Activated CD8-positive, alpha-beta memory T cell treated with anti-CD3 and anti-CD28 coated beads, Interleukin-2, amount 50 U/mL, for 1 hour (primary cell): ENCODE results near the gene PTGFR.

Experiments
- DNase-seq: peaks from one replicate; pipeline ENCODE4 v3.0.0-alpha.2; 2020; ENCODE audit errors: extremely low read depth

Gene PTGFR

DNA sequence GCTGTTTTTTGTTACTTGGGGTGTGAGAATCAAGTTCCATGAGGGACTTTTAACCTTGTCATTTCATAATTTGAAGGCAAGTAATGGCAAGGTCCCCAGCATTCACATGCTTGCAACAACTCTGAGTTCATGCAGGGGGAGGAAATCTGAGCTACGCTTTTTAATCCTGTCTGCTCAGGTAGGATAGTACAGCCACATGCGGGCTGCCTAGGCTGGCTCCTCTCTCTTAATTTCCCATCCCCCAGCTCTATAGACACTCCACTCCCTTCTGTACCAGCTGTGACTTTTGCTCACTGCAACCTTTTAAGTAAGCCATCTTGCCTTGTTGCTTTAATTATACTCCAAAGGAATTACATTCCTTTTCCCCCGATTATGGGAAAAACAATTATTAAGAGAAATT is 30.1 kb downstream of the PTGFR start:
- DNase-seq = no peak

DNA sequence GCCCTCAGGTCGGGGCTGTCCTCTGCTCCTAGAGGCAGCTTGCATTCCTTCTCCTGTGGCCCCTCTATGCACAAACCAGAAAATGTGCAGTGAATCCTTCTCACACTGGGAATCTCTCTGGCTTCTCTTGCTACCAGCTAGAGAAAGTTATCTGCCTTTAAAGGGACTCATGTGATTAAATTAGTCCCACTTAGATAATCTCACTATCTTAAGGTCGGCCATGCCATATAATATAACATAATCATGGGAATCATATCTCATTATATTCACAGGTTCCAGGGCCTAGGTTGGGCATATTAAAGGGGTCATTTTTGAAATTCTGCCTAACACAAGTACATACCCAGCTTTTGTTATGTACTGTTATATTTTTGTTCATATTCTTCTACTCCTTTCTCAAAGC is 31.4 kb downstream of the PTGFR start:
- DNase-seq = no peak

DNA sequence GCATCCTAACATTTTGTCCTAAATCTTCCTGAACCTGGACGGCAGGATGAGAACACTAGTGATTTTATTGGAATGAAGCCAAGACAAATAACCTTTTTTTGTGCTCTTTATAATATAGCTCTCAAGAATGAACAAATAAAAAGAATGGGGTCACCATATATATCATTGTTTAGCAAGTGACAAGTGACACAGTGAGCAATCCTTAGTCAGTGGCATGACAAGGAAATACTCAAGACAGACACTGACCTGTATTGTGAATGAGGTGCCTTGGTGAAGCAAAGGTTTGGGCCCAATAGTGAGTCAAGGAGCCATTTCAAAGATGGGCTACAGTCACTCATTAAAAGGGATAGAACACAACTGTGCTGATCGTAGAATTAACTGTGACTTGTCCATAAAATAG is 35.7 kb downstream of the PTGFR start:
- DNase-seq = no peak

DNA sequence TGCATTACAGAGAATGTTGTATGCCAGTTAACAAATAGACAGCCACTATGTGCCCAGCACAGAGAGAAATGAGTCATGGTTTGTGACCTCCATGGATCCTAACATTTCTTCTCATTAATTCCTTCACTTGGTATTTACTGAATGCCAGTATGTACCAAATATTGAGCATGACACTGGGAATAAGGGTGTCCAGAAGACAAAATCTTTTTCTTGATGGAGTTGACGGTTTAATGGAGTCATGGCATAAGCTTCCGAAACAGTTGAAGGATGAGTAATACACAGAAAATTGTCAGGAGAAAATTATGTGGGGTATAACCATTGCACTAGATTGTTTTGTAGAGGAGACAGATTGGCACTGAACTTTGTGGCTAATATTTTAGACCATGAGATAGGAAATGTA is 36.9 kb downstream of the PTGFR start:
- no peak for DNase-seq

DNA sequence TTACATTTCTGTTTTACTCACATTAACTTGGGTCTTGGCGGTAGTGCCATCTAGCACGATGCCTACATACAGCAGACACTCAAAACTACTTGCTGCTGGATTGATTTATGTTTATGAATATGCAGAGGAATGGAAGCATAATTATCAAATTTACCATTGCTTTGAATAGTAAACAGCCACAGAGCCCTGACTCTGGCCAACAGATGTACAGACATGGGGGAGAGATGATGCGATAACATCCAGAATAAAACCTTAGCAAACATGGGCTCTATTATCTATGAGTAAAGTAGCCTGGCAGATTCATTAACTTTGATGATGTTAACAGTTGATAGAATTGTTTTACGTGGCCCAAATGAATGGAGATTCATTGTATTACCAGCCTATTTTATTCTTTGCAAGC is 42.8 kb downstream of the PTGFR start:
- no peak for DNase-seq

DNA sequence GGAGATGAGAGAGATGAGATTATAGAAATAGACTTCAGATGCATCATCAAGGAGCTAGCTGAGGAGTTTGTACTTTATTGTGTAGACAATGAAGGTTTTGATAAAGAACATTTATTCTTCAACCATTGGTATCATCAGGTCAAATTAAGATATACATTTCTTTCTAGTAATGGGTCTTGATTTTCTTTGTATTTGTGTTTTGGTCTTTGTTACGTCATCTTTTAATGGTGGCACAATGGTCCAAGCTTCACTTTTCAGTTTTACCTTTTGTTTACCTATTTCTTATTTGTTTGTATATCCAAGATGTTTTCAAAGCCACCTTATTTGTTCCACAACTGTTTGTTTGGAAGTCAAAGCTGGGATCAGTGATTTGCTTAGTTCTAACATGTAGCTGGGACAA is 44.5 kb downstream of the PTGFR start:
- no peak for DNase-seq

DNA sequence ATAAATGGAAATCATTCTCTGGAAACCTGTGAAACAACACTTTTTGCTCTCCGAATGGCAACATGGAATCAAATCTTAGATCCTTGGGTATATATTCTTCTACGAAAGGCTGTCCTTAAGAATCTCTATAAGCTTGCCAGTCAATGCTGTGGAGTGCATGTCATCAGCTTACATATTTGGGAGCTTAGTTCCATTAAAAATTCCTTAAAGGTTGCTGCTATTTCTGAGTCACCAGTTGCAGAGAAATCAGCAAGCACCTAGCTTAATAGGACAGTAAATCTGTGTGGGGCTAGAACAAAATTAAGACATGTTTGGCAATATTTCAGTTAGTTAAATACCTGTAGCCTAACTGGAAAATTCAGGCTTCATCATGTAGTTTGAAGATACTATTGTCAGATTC is 45.7 kb downstream of the PTGFR start:
- no peak for DNase-seq

DNA sequence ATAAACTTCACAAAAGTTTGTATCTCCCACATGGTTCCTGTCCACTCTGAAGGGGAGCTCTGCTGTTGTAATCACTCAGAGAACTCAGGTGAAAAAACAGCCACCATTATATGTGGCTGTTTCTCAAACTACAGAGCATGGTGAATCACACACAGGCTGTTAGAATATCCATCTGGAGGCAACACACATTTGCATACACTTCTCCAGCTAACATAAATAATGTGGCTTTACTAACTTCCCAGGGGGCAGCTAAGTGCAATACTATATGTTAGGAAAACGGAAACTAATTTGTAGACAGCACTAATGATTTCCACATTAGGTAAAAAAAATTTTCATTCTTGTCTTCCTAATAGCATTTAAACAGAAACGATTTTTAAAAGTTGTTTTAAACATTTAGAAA is 49.3 kb downstream of the PTGFR start:
- DNase-seq = no peak

DNA sequence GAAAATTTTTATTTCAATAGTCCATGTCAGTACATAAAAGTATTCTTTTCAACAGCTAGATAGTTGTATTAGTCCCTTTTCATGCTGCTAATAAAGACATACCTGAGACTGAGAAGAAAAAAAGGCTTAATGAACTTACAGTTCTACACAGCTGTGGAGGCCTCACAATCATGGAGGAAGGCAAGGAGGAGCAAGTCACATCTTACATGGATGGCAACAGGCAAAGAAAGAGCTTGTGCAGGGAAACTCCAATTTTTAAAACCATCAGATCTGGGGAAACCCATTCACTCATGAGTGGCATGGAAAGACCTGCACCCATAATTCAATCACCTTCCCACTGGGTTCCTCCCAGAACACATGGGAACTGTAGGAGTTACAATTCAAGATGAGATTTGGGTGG is 50.7 kb downstream of the PTGFR start:
- DNase-seq = no peak

DNA sequence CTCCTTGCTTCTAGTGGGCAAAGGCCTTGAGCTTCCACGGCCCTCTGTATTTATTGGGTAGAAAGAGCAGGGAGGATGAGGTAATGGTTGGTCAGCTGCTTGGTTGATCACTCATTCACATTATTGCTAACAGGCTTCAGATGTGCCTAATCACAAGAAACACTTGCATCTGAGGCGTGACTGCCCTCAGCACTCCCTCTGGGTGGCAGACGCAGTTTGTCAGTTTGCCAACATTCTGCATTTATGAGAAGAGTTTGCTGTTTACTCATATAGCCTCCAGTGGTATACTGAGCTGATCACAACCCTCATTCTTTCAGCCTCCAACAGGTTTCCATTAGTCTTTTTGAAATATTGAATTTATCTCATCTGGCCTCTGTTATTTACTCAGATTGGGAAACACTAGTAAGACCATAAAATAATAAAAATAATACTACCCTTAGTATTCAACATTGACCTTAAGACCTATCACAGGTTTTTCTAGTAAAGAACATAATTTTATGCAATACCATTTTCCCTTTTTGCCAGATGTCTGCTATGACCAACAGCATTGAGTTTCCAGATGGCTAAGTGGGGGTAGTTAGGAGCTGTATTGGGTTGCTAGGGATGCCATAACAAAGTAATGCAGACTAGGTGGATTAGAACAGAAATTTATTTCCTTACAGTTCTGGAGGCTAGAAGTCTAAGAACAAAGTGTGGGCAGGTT is 53.3 kb downstream of the PTGFR start:
- no peak for DNase-seq

DNA sequence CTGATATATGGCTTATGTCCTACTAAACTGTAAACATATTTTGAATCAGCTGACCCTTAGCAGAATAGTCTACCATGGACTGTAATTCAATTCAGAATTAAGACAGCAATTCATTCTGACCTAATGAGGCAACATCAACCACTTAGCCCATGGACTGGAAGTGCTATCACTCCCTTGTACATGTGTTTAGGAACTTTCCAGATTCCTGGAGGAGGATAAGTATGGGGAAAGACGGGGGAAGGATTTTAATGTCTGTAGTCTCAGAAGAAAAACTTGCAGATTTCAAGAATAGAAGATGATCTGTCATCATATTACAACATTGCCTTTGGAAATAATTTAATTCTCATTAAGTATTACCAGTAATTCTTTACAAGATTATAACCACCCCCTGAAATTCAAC is 56.3 kb downstream of the PTGFR start:
- no peak for DNase-seq

DNA sequence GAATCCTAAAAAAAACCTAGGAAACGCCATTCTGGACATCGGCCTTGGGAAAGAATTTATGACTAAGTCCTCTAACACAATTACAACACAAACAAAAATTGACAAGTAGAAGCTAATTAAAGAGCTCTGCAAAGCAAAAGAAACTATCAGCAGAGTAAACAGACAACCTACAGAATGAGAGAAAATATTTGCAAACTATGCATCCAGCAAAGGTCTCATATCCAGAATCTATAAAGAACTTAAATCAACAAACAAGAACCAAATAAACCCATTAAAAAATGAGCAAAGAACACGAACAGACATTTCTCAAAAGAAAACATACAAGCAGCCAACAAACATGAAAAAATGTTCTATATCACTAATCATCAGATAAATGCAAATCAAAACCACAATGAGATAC is 58.6 kb downstream of the PTGFR start:
- no peak for DNase-seq

DNA sequence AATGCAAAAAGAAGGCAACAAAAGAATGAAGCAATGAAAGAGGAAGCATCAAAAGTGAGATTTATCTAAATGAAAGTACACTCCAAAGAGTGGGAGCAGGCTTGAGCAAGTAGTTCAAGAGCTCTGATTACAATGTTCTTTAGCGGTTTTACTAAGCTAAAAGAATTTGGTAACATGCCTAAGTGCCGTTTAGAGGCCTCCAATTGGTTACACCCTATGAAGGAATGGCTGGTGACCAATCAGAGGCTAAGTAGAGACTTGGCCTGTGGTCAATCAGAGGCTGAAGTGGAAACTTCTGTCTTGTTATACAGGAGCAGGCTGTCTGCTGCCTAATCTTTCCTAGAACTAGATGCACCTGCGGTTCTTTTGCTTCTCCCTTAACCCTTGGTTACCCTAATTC is 59.1 kb downstream of the PTGFR start:
- DNase-seq = no peak

DNA sequence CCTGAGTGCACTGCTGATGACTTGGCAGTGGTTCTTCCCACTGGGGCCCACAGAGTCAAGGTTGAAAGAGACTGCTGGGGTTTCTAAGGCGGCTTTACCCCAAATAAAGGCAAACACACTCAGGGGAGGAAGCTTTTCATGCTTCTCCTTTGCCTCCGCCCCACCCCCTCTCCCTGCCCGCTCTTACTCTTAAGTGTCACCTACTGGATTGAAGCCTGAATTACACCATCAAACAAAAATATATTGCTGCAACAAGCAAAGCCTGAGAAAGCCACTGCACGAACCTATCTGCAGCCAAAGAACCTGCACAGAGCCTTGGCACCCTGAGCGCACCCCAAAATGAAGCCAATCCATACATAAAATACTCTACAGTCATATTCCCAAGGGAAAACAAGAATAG is 63.1 kb downstream of the PTGFR start:
- no peak for DNase-seq

DNA sequence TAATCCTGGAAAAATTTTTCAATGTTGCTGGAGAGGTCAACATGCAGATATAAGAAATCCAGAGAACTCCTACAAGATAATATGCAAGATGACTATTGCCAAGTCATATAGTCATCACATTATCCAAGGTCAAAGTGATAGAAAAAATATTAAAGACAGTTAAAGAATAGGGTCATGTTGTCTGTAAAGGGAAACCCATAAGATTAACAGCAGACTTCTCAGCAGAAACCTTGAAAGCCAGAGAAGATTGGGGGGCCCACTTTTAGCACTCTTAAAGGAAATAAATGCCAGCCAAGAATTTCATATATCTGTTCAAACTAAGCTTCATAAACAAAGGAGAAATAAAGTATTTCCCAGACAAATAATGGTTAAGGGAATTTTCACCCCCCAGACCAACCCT is 64.1 kb downstream of the PTGFR start:
- DNase-seq = no peak

DNA sequence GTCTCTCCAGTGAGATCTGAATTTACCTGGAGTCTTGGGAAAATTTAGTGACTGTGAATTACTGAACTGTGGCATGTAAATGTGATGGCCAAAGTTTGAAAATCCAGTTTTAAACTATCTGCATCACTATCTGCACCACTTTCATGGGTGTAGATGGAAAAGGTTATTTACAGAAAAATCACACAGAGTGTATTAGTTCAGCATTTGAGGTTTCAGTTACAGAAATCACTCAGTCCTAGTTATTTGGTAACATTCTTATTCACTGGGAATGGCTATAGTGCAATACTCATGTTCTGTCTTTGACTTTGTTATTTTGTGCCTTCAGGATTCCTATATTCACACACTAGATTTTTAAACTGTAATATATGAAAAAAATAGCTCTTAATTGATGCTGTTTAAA is 68.9 kb downstream of the PTGFR start:
- no peak for DNase-seq

DNA sequence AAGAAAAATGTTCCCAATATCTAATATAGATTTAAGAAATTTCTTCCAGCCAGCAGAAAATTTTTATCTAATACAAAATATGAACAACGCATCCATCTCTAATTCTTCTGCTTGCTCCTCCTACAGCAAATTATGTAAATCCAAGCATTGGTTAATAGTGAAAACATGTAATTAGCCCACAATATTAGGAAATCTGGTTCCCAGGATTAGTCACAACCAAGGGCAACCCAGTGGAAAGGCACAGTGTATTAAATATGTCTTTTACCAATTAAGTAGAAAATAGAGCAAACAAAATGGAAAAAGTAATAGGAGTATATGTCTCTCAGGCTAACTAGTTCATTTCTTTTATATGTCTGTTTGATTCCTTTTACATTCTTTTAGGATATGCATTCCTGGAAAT is 70.0 kb downstream of the PTGFR start:
- no peak for DNase-seq

DNA sequence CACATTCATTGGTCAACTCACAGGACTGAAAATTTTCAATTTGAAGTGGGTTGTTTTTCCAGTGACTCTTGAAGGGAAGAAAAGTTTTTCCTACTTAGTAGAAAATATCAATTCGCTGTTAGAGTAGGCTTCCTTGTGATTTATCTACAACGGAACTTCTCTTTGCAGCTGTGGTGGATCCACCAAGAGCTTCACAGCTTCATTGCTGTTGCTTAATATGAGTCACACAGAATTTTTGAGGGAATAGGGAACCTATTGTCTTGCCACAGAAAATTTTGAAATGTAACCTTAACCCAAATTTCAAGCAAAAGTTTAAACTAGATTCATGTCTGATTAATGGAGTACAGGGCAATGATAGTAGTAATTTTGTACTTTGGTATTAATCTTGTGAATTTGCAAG is 71.1 kb downstream of the PTGFR start:
- no peak for DNase-seq

DNA sequence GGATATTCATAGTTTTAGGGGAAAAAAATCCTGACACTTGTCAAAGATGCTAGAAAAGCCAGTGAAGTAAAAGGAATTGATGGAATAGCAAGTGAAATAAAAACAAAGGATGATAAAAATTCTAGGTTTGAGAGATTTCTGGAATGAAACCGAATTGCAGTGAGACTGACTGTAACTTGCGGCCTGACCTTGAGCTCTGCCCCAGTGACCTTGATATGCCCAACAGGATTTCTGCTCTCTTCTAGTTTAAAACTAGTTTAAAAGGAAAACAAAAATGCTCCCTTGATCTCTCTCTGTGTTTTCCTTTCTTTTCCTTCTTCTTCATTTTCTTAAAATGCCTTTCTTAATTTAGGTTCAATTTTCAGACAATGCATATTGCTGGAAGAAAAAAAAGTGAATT is 74.6 kb downstream of the PTGFR start:
- no peak for DNase-seq

DNA sequence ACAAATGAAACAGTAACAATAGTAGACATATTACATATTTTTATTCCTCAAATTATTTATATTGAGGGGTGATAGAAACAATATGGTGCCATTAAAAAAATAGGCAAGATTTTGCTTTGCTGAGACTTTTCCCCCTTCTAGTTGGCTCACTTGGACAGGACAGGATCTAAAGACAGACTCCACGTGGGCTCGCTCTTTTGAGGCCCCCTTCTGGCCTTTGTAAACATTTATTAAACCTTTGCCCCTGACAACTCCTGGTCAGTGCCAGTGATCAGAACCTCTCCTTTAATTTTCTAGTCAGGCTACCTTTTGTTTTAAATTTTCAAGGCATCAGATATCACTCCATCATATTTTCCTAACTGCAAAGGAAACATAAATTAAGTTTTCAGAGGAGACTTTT is 79.8 kb downstream of the PTGFR start:
- DNase-seq = no peak

DNA sequence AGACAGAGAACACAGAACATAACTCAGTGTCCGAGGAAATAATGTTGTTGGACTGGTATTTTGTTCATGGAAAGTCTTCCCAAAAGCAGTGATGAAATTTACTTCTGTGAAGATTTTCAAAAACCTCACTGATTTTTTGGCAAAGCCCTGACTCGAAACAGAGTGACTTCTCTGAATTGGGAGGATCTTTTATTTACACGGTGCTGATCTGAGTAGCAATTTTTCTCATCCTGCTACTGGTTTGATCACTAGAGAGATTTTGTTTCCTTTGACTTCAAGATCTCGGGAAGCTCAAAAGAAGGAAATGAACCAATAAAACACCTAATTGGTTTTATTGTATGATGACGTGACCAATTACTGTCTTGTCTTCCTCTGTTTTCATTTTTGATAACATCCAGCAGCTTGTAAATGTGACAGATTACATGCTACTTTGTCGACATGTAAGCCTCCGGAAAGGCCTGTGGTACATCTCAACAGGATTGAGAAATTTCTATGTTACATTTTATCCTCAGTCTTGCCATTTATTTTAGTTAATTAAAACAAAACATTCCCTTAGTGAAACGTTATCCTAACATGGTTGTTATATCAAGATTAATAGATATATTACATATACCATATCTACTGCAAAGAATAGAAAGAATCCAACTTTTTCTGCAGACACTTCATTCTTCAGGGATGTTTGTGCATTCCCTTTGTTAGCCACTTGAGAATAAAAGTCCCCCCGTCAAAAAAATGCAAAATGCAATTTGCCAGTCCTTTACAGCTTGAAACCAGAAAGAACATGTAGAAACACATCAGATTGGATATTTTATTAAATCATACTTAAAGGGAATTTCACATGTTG is 86.7 kb downstream of the PTGFR start:
- no peak for DNase-seq

DNA sequence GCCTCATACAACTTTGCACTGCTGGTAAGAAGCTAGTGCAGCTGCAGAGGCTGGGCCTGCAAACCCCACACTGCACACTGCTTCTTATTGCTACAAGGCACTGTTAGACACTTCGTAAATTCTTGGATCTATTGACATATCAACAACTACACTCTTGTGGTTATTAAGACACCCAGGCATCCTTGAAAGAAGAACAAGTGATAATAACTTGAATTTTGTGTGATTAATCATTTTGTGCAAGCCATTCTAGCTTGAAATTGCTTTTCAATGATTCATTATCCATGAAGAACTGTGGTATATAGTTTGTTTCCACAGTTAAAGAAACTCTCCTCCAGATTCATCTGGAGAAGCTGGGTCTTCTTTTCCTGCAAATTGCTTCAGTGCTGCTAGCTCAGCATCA is 95.8 kb downstream of the PTGFR start:
- no peak for DNase-seq

DNA sequence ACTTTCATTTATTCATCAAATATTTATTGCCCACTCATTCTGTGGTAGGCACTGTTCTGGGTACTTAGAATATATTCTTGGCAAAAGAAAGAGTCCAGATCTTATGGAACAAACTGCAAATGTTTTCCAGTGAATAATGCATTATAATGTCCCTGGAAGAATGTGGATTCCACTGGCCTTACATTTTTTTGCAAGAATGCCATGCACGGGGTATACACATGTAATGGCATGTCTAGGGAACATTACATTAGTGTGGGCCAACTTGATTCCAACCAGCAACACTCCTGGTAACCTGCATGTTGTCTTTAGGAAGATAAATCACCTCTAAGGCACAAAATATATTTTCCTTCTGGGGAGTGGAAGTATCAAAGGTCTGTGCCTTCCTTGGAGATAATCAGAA is 96.4 kb downstream of the PTGFR start:
- no peak for DNase-seq
